ENCODE measurements around the gene APOE. TPM values are rescaled to one million over a fixed set of nuclear protein-coding genes. Genes with fewer than 3 reads are reported as not detected.

The APOE gene
- total RNA-seq, 4 donors from 2014 or later, result 9.1 to 92.5 (median 33.6) TPM

DNA sequence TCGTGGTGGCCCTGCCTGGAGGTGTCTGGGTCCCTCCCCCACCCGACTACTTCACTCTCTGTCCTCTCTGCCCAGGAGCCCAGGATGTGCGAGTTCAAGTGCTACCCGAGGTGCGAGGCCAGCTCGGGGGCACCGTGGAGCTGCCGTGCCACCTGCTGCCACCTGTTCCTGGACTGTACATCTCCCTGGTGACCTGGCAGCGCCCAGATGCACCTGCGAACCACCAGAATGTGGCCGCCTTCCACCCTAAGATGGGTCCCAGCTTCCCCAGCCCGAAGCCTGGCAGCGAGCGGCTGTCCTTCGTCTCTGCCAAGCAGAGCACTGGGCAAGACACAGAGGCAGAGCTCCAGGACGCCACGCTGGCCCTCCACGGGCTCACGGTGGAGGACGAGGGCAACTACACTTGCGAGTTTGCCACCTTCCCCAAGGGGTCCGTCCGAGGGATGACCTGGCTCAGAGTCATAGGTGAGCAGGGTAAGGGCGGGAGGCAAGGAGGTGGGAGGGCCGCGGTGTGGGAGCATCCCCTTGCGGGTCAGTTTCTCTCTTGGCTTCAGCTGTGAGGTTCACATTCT is 40.3 kb upstream of the APOE start:
- no peak for DNase-seq
- no peaks in the 10 kb centered on the region for H3K9me3 ChIP-seq
- no peak overlapping the region for H3K27ac ChIP-seq
- no peaks in the 10 kb centered on the region for H3K4me1 ChIP-seq
- H3K36me3 ChIP-seq, result no peaks in the 10 kb centered on the region
- H3K27me3 ChIP-seq, result no peaks in the 10 kb centered on the region
- no peak overlapping the region for H3K4me3 ChIP-seq
- TF ChIP-seq POLR2A (IDR thresholded peaks at IDR 0.05), result no peak
- TF ChIP-seq, protein P1, sequence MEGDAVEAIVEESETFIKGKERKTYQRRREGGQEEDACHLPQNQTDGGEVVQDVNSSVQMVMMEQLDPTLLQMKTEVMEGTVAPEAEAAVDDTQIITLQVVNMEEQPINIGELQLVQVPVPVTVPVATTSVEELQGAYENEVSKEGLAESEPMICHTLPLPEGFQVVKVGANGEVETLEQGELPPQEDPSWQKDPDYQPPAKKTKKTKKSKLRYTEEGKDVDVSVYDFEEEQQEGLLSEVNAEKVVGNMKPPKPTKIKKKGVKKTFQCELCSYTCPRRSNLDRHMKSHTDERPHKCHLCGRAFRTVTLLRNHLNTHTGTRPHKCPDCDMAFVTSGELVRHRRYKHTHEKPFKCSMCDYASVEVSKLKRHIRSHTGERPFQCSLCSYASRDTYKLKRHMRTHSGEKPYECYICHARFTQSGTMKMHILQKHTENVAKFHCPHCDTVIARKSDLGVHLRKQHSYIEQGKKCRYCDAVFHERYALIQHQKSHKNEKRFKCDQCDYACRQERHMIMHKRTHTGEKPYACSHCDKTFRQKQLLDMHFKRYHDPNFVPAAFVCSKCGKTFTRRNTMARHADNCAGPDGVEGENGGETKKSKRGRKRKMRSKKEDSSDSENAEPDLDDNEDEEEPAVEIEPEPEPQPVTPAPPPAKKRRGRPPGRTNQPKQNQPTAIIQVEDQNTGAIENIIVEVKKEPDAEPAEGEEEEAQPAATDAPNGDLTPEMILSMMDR (IDR thresholded peaks at IDR 0.05), result no peak
- intact Hi-C loops (cut with DNase I; ENCODE audit: low total_unique reads), result no loop called here

DNA sequence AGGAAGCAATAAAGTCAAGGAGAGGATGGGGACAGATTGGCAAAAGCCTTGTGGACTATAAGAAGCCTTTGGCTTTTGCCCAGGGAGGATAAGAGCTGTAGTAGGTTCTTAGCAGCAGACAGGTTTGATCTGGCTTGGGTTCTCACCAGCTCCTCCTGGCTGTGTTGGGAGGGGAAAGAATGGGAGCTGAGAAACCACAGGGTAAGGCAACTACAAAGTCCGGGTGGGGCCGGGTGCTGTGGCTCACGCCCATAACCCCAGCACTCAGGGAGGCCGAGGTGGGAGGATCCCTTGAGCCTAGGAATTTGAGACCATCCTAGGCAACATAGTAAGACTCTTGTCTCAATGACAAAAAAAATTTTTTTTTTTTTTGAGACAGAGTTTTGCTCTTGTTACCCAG is 38.9 kb upstream of the APOE start:
- intact Hi-C loops (cut with DNase I; ENCODE audit: low total_unique reads), result no loop called here
- Histone ChIP-seq H3K36me3 (no peaks in the 10 kb centered on the region), H3K27me3 (no peaks in the 10 kb centered on the region), H3K9me3 (no peaks in the 10 kb centered on the region), H3K4me3 (no peak overlapping the region), H3K4me1 (no peaks in the 10 kb centered on the region), H3K27ac (no peak overlapping the region)
- DNase-seq, result no peak
- no peak for TF ChIP-seq POLR2A (IDR thresholded peaks at IDR 0.05)
- TF ChIP-seq, protein P1 (IDR thresholded peaks at IDR 0.05), result no peak

DNA sequence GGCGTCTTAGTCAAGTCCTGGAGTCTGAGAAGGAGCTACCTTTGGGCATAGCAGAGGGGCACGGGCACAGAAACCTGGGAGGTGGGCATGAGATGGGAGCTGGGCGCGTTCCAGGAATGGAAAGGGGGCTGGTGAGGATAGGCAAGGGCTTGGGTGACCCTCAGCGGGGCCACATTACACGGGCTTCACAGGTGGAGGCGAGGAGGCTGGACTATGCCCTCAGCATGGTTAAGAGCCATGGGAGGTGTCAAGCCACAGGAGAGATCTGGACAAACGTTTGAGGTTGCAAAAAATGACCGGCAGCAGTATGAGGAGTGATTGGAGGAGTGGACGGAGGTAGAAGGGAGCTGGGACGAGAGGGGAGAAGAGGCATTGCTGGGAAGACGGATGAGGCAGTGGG is 38.0 kb upstream of the APOE start:
- Histone ChIP-seq H3K4me1 (no peaks in the 10 kb centered on the region), H3K27me3 (no peaks in the 10 kb centered on the region), H3K9me3 (no peaks in the 10 kb centered on the region), H3K36me3 (no peaks in the 10 kb centered on the region), H3K27ac (peak overlapping the region in 1 of 2 donors; percentile 41), H3K4me3 (no peak overlapping the region)
- no peak for DNase-seq
- TF ChIP-seq, protein P1 (IDR thresholded peaks at IDR 0.05), result no peak
- no peak for TF ChIP-seq POLR2A (IDR thresholded peaks at IDR 0.05)
- intact Hi-C loops (cut with DNase I; ENCODE audit: low total_unique reads), result no loop called here

- H3K4me3 ChIP-seq, result no peak overlapping the region
- intact Hi-C loops (cut with DNase I; ENCODE audit: low total_unique reads), result no loop called here
- no peak for DNase-seq
- no peaks in the 10 kb centered on the region for H3K27me3 ChIP-seq
- TF ChIP-seq, protein P1 (IDR thresholded peaks at IDR 0.05), result no peak
- no peaks in the 10 kb centered on the region for H3K36me3 ChIP-seq
- peak overlapping the region; percentile 18 to 21 for H3K27ac ChIP-seq
- no peaks in the 10 kb centered on the region for H3K9me3 ChIP-seq
- H3K4me1 ChIP-seq, result no peaks in the 10 kb centered on the region
Observed at GRCh38 chr19:44869733-44870470, 35.7 kb upstream of the APOE start.

DNA sequence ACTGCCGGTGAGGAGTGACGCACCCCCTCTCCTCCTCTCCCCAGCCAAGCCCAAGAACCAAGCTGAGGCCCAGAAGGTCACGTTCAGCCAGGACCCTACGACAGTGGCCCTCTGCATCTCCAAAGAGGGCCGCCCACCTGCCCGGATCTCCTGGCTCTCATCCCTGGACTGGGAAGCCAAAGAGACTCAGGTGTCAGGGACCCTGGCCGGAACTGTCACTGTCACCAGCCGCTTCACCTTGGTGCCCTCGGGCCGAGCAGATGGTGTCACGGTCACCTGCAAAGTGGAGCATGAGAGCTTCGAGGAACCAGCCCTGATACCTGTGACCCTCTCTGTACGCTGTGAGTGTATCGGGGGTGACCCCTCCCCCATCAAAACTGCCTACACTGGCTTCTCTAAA is 33.8 kb upstream of the APOE start:
- H3K4me1 ChIP-seq, result no peaks in the 10 kb centered on the region
- no peaks in the 10 kb centered on the region for H3K27me3 ChIP-seq
- H3K4me3 ChIP-seq, result no peak overlapping the region
- TF ChIP-seq, protein P1 (IDR thresholded peaks at IDR 0.05), result no peak
- TF ChIP-seq POLR2A (IDR thresholded peaks at IDR 0.05), result no peak
- no peak for DNase-seq
- H3K36me3 ChIP-seq, result no peaks in the 10 kb centered on the region
- H3K9me3 ChIP-seq, result no peaks in the 10 kb centered on the region
- intact Hi-C loops (cut with DNase I; ENCODE audit: low total_unique reads), result no loop called here
- H3K27ac ChIP-seq, result no peak overlapping the region

All from uterus (tissue), 4 donors.